Measurements from ENCODE around the gene DRC3. TPM values are rescaled to one million over a fixed set of nuclear protein-coding genes. Genes with fewer than 3 reads are reported as not detected.
A peak's percentile ranks its signal among the peaks of the same experiment; 100 is the strongest.

Gene DRC3
- total RNA-seq, 2 experiments from 2014 or later, result not detected

DNA sequence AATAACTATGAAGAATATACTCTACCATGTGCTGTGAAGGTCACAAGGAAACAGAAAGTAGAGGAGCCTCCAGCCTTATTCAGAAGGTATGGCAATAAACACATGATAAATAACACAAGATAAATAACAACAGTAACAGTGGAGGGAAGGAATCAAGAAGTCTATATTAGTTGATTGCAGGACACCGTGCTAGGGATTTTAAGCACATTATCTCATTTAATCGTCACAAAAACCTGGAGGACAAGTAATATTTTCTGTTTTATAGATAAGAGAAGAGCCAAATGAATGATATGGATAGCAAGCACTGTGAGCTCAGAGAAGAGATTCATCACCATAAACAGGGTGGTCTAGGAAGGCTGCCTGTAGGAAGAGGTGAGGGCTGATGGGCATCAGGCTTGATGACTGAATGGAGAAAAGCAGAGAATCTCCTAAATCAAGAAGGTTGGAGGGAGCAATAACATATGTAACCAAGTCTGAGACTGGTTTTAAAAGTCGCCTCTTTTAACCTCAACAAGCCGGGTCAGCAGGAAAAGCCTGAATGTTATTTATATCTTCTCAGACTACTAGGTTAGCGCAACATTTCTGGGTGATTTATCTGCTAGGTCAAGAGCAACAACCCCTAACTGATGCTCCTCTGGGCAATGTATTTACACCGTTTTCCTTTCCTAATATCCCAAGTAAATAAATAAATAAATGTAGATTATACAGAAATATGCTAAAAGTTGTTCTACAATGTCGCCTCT is 8.8 kb upstream of the DRC3 start:
- ATAC-seq, result no peak
- Mint-ChIP-seq H3K4me3 (no peak overlapping the region), H3K36me3 (peaks cover 6% of the 10 kb centered on the region), H3K9me3 (ENCODE audit: low read depth) (no peaks in the 10 kb centered on the region), H3K27me3 (no peaks in the 10 kb centered on the region), H3K27ac (no peak overlapping the region), H3K4me1 (peaks cover 64% of the 10 kb centered on the region)
- CTCF ChIA-PET, result no interaction called here
- DNase-seq, result no peak

DNA sequence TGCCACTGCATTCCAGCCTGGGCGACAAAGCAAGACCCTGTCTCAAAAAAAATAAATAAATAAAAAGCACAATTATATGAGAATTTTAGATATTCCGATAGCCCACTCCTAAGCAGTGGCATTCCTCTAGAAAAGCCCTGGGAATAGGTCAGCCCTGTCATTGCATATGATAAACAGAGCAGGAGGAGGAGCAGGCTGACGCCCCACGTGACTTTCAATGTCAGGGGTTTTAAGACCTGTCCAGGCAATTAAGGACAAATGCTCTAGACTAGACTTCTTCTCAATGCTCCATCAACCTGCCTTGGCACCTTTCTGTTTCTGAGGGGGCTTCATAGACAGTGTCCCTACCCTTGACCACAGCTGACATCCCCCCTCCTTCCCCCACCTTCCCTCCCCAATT is 8.0 kb upstream of the DRC3 start:
- DNase-seq, result no peak
- Mint-ChIP-seq H3K4me1 (peaks cover 59% of the 10 kb centered on the region), H3K36me3 (peaks cover 6% of the 10 kb centered on the region)

DNA sequence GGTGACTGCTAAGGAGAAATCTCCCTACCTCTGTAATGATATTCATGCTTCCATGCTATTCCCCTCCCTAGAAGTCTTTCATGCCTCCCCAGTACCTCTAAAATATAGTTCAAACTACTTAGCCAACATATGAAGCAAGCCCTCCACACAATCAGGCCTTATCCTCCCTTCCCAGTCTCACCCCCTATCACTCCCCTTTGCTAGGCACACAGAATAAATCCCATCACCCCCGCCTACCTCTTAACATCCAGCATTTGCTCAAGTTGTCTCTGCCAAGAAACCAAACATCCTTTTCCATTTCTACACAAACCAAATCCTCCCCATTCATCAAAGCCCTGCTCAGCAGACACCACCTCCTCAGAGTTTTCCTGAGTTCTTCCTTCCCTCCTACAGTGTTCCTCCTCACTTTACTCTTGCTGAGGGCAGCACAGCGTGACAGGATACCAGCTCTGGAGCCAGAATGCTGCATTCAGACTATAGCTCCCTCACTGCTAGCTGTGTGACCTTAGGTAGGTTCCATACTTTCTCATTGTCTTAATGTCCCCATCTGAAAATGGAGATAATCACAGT is 7.4 kb upstream of the DRC3 start:
- Mint-ChIP-seq H3K4me3 (no peak overlapping the region), H3K4me1 (peaks cover 57% of the 10 kb centered on the region)

More for the DNA sequence above, 8.0 kb upstream of the DRC3 start:
- CTCF ChIA-PET, result no interaction called here
- no peak overlapping the region for H3K4me3 Mint-ChIP-seq
- no peaks in the 10 kb centered on the region for H3K9me3 Mint-ChIP-seq (ENCODE audit: low read depth)
- H3K27ac Mint-ChIP-seq, result no peak overlapping the region
- H3K27me3 Mint-ChIP-seq, result no peaks in the 10 kb centered on the region
- no peak for ATAC-seq

DNA sequence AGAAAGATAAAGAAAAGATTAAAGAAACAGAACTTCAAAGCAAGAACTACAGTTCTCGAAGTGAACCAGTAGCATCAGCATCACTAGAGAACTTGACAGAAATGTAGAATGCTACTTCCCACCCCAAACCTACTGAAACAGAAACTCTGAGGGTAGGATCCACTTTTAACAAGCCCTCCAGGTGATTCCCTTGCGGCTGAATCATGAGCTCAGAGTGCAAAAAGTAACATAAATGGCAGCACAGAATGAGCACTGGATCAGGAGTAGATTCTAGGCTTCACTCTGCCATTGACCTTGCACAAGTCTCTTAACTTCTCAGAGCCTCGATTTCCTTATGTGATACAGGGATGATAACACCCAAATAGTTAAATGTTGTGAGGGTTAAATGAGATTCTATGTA is 6.3 kb upstream of the DRC3 start:
- H3K4me1 Mint-ChIP-seq, result peaks cover 59% of the 10 kb centered on the region
- peak overlapping the region; percentile 63 for H3K27ac Mint-ChIP-seq
- no peaks in the 10 kb centered on the region for H3K9me3 Mint-ChIP-seq (ENCODE audit: low read depth)
- DNase-seq (no peak), ATAC-seq (peak; percentile 70)
- CTCF ChIA-PET, result interaction anchor here (0.7 to 2.1 kb wide), 3 partner anchors 19 to 62 kb away, joined by 3 to 6 read pairs (median 5); no protein-coding TSS in a partner anchor
- H3K36me3 Mint-ChIP-seq, result peaks cover 6% of the 10 kb centered on the region
- H3K4me3 Mint-ChIP-seq, result no peak overlapping the region
- no peaks in the 10 kb centered on the region for H3K27me3 Mint-ChIP-seq

More for the DNA sequence above, 7.4 kb upstream of the DRC3 start:
- ATAC-seq, result no peak
- Mint-ChIP-seq H3K27ac (no peak overlapping the region), H3K36me3 (peaks cover 6% of the 10 kb centered on the region), H3K27me3 (no peaks in the 10 kb centered on the region), H3K9me3 (ENCODE audit: low read depth) (no peaks in the 10 kb centered on the region)
- CTCF ChIA-PET, result interaction anchor here (1.9 kb wide), 1 partner anchor 21 kb away, joined by 5 read pairs; no protein-coding TSS in a partner anchor
- DNase-seq, result no peak

DNA sequence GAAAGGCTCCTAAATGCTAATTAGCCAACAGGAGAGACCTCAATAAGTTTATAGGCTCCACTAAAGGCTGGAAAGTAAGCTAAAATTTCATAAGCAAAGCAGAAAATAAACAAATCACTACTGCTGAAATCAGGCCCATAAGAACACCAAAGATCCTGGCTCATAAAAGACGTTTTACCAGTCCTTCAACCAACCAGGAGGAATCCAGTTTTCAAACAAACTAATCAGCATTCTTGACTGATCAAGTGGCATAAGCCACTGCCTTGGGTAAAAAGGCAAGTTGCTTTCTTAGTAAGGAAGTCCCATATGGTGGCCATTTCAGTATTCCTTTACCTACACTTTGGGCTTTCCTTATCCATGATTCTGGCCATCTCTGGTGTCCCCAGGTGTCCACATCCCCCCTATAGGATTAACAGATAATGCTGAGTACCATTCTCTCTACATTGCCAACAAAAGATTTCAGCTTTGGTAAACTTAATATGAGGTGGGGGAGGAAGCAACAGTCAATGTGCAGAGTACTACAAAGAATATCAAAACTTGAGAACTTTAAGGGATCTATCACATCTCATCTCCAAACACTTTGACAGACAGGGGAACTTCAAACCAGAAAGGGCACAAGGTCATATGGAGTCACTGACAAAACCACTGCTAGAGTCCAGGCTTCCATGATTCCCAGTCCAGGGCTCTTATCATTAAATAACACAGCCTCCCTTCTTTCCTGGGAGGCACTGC is 1.8 kb upstream of the DRC3 start:
- DNase-seq, result no peak
- peaks cover 57% of the 10 kb centered on the region for H3K4me1 Mint-ChIP-seq
- H3K4me3 Mint-ChIP-seq, result peak overlapping the region; percentile 70
- H3K36me3 Mint-ChIP-seq, result peaks cover 3% of the 10 kb centered on the region
- no peaks in the 10 kb centered on the region for H3K27me3 Mint-ChIP-seq
- CTCF ChIA-PET, result interaction anchor here (1.0 to 1.6 kb wide), 2 partner anchors 11 to 43 kb away, joined by 4 read pairs; no protein-coding TSS in a partner anchor
- H3K27ac Mint-ChIP-seq, result peak overlapping the region; percentile 54
- no peak for ATAC-seq
- no peaks in the 10 kb centered on the region for H3K9me3 Mint-ChIP-seq (ENCODE audit: low read depth)

DNA sequence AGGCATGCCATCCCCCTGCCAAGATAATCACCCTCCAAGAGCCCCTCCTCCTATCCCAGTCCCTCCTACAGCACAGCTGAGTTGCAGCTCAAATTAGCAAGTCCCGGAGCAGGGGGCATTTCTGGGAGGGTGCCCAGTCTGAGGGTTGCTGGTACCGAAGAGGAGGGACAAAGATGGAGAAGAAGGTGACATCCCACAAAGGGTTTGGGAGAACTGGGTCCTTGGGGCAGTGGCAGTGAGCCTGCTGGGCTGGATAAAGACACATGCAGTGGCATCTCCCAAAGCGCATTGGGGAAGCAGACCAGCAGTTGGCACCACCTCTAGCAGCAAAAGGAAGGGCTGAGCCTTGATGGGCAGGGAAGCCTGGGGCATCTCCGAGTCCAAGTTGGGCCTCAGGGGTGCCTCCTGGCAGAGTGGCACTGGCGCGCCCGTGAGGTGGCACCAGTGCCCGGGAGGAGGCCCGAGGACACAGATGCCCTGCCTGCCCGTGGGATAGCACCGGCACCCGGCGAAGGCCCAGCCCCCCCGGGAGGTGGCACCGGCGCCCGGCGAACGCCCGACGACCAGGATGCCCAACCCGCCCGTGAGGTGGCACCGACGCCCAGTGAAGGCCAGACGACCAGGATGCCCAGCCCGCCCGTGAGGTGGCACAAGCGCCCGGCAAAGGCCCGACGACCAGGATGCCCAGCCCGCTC is 1.1 kb upstream of the DRC3 start:
- CTCF ChIA-PET, result interaction anchor here (0.9 to 1.9 kb wide), 5 partner anchors 11 to 43 kb away, joined by 4 to 17 read pairs (median 4); no protein-coding TSS in a partner anchor
- DNase-seq, result no peak

DNA sequence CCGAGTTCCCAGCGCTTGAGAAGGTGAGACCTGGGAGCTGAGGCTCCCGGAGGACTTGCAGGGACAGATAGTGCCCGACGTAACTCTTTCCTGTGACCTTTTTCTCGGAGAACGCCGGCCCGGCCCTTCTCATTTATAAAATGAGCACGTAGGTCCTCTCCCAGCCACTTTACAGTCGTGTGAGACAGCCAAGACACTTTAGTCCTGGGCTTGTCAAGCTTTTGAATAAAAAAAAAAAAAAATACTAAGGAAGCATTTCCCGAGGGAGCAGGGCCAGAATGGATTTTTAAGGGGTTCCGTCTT is 241 bp downstream of the DRC3 start:
- CTCF ChIA-PET, result interaction anchor here (0.9 to 1.9 kb wide), 7 partner anchors 12 to 162 kb away, joined by 3 to 17 read pairs (median 5); no protein-coding TSS in a partner anchor
- ATAC-seq, result no peak
- Mint-ChIP-seq H3K27me3 (no peaks in the 10 kb centered on the region), H3K4me1 (peaks cover 41% of the 10 kb centered on the region), H3K4me3 (peak overlapping the region; percentile 86), H3K27ac (peak overlapping the region; percentile 87), H3K9me3 (ENCODE audit: low read depth) (no peaks in the 10 kb centered on the region), H3K36me3 (no peaks in the 10 kb centered on the region)
- no peak for DNase-seq

More for the DNA sequence above, 1.1 kb upstream of the DRC3 start:
- H3K4me1 Mint-ChIP-seq, result peaks cover 50% of the 10 kb centered on the region
- H3K27me3 Mint-ChIP-seq, result no peaks in the 10 kb centered on the region
- H3K4me3 Mint-ChIP-seq, result peak overlapping the region; percentile 70
- no peaks in the 10 kb centered on the region for H3K36me3 Mint-ChIP-seq
- H3K27ac Mint-ChIP-seq, result peak overlapping the region; percentile 54
- no peaks in the 10 kb centered on the region for H3K9me3 Mint-ChIP-seq (ENCODE audit: low read depth)
- no peak for ATAC-seq

DNA sequence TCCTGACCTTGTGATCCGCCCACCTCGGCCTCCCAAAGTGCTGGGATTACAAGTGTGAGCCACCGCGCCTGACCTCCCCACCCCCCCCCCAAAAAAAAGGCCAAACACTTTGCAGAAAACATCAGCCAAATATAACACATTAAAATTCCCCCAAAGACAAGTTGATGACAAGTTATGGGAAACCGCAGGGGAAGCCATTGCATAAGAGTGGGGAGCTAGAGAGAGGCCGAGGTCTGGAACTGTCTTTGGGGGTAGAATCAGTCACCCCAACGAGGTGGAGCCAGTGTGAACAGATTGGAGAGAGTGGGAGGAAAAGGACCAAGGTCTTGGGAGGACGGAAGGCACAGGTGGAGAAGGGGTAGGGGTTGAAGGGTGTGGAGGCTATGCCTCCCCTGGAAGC is 2.8 kb downstream of the DRC3 start:
- no peaks in the 10 kb centered on the region for H3K36me3 Mint-ChIP-seq
- H3K4me3 Mint-ChIP-seq, result no peak overlapping the region
- H3K27me3 Mint-ChIP-seq, result no peaks in the 10 kb centered on the region
- no peak overlapping the region for H3K27ac Mint-ChIP-seq
- CTCF ChIA-PET, result interaction anchor here (0.7 kb wide), 1 partner anchor 862 kb away, joined by 3 read pairs; no protein-coding TSS in a partner anchor
- DNase-seq (no peak), ATAC-seq (no peak)
- H3K4me1 Mint-ChIP-seq, result peaks cover 31% of the 10 kb centered on the region
- no peaks in the 10 kb centered on the region for H3K9me3 Mint-ChIP-seq (ENCODE audit: low read depth)

DNA sequence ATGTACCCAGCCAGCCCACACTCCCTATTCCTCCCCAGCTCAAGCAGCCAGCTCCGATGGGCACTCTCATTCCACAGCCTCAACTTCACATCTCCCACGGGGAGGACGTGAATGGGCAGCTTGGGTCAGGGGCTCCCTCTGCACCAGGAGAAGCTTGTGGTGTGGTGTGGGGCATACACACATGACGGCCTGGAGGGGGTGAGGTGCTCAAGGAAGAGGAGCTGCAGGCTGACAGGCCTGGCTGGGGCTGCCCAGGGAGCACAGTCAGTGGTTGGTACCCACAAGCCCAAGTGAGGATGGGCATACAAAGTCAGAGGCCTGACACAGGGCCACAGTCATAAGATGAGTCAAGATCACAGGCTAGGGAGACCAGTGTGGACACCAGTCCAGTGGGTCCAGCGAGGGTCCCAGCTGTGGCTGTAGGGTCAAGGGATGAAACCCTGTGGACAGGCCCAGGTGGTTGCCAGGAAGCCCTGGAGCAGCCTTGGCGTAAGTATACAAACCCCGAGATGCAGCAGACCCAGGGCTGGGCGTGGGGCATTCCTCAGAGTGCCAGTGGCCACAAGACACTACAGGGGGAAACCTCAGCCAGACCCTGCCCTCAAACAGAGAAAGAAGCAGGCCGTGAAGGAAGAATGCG is 4.4 kb downstream of the DRC3 start:
- Mint-ChIP-seq H3K27ac (no peak overlapping the region), H3K36me3 (no peaks in the 10 kb centered on the region), H3K4me3 (no peak overlapping the region), H3K4me1 (peaks cover 20% of the 10 kb centered on the region), H3K9me3 (ENCODE audit: low read depth) (no peaks in the 10 kb centered on the region), H3K27me3 (no peaks in the 10 kb centered on the region)
- ATAC-seq (no peak), DNase-seq (no peak)
- CTCF ChIA-PET, result interaction anchor here (0.6 kb wide), 1 partner anchor 685 kb away, joined by 3 read pairs; no protein-coding TSS in a partner anchor

DNA sequence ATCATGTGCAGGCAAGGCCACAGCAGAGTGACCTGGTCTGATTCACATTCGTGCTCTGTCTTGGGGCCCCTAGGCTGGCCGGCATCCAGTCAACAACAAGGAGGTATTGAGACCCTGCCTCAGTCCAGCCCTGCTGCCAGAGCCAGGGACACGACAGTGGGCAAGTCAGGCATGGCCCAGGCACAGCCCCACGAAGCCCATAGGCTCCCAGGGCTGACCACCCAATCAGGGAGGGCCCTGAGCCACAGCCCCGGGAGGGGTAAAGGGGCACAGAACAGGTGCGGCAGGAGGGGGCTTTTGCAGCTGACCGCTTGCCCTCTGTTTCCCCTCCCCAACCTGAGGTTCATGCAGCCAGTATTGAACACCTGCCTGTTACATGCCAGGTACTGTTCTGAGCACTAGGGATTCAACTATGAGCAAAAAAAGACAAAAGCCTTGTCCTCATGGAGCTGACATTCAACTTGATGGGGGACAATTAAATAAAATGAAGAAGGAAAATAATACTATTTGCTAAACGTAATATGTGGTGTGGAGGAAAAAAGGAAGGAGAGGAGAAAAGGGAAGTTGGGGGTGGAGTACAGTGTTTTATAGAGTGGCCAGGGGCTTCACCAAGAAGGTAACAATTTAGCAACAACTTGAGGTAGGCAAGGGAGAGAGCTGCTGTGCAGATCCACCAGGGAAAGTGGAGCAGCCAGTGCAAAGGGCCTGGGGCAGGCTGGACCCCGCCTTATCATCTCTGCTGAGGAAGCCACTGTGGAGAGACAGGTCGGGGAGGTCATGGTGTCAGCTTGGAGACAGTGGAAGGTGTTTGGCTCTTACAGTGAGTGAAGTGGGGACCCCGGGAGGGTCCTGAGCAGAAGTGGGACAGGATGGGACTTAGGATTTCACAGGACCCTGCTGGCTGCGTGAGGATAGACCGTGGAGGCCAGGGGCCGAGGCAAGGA is 6.1 kb downstream of the DRC3 start:
- CTCF ChIA-PET, result no interaction called here
- no peak overlapping the region for H3K27ac Mint-ChIP-seq
- no peaks in the 10 kb centered on the region for H3K27me3 Mint-ChIP-seq
- H3K4me1 Mint-ChIP-seq, result peaks cover 10% of the 10 kb centered on the region
- DNase-seq (no peak), ATAC-seq (no peak)
- H3K36me3 Mint-ChIP-seq, result no peaks in the 10 kb centered on the region
- H3K9me3 Mint-ChIP-seq (ENCODE audit: low read depth), result no peaks in the 10 kb centered on the region
- H3K4me3 Mint-ChIP-seq, result no peak overlapping the region

DNA sequence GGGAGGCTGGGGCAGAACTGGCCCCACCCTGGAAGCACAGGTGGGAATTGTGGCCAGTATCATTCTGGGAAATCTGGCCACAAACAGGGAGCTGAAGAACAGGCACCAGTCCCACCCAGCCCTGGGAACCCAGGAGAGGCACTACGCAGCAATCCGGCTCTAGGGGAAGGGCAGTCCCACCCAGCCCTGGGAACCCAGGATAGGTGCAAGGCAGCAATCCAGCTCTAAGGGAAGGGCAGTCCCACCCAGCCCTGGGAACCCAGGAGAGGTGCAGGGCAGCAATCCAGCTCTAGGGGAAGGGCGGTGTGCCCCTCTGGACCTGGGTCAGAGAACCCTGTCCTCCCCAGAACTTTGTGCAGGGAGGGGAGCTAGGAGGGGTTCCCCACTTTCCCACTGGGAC is 7.1 kb downstream of the DRC3 start:
- Mint-ChIP-seq H3K27me3 (no peaks in the 10 kb centered on the region), H3K4me3 (no peak overlapping the region), H3K36me3 (no peaks in the 10 kb centered on the region), H3K9me3 (ENCODE audit: low read depth) (no peaks in the 10 kb centered on the region), H3K27ac (no peak overlapping the region), H3K4me1 (peaks cover 6% of the 10 kb centered on the region)
- no peak for DNase-seq
- no peak for ATAC-seq
- CTCF ChIA-PET, result no interaction called here

DNA sequence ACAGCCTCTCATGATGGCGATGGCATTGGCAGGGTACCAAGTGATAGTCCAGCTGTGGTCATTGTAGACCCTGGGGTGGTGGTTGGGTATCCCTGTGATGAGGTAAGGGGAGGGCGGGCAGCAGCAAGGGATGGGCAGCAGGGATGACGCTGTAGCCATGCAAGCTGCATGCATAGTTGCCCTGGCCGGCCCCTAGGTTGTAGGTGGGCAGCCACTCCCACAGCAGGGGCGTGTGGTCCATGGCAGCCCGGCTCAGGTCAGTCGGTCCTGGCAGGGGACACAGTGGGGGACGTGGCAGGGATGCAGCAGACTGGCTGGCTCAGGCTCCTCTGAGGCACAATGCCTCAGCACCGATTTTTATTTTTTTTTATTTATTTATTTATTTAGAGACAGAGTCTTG is 8.7 kb downstream of the DRC3 start:
- H3K4me1 Mint-ChIP-seq, result no peaks in the 10 kb centered on the region
- no peak overlapping the region for H3K4me3 Mint-ChIP-seq
- no peak for DNase-seq
- H3K27me3 Mint-ChIP-seq, result no peaks in the 10 kb centered on the region
- no peaks in the 10 kb centered on the region for H3K9me3 Mint-ChIP-seq (ENCODE audit: low read depth)
- no peak for ATAC-seq
- no peak overlapping the region for H3K27ac Mint-ChIP-seq
- no peaks in the 10 kb centered on the region for H3K36me3 Mint-ChIP-seq
- CTCF ChIA-PET, result no interaction called here

Data from activated CD8-positive, alpha-beta memory T cell treated with anti-CD3 and anti-CD28 coated beads, Interleukin-2, amount 10 ng/mL, durations not matched to agents 7 days and 5 days (primary cell).